NT2/D1 (cell line): ENCODE measurements around the gene ZNHIT2.

Source experiments
- DNase-seq: peaks from one replicate; pipeline ENCODE4 v3.0.0-alpha.2; 2011; ENCODE audit warnings: low read depth, low spot score
- H3K27me3 ChIP-seq: 2 replicates; pipeline ENCODE4 v1.6.0; 2011; ENCODE audit warnings: mild to moderate bottlenecking; ENCODE audit not compliant: insufficient read length, insufficient read depth
- H3K36me3 ChIP-seq: 2 replicates; pipeline ENCODE4 v1.6.1; 2011; ENCODE audit warnings: mild to moderate bottlenecking, low read length, mixed read lengths; ENCODE audit not compliant: insufficient read depth, insufficient read length
- H3K4me1 ChIP-seq: 2 replicates; pipeline ENCODE4 v1.5.1; 2011; ENCODE audit not compliant: insufficient read depth, insufficient read length
- H3K4me3 ChIP-seq: 2 replicates; pipeline ENCODE4 v1.5.1; 2011; ENCODE audit warnings: low read depth; ENCODE audit not compliant: insufficient read length
- H3K9ac ChIP-seq: 2 replicates; pipeline ENCODE4 v1.6.0; 2011; ENCODE audit warnings: low read depth; ENCODE audit not compliant: insufficient read length
- H3K9me3 ChIP-seq: 2 replicates; pipeline ENCODE4 v1.5.1; 2011; ENCODE audit warnings: mild to moderate bottlenecking, low read length; ENCODE audit not compliant: insufficient read depth
- SUZ12 ChIP-seq: IDR thresholded peaks from 2 replicates; pipeline ENCODE4 v1.6.1; 2011; ENCODE audit not compliant: insufficient read length, insufficient read depth; ENCODE audit errors: extremely low read depth
- YY1 ChIP-seq: IDR thresholded peaks from 2 replicates; pipeline ENCODE4 v1.6.1; 2011; ENCODE audit not compliant: insufficient read length, insufficient read depth
- ZNF274 ChIP-seq: IDR thresholded peaks from 2 replicates; pipeline ENCODE4 v1.6.1; 2011; ENCODE audit warnings: mild to moderate bottlenecking, low read depth, low read length

Gene ZNHIT2

DNA sequence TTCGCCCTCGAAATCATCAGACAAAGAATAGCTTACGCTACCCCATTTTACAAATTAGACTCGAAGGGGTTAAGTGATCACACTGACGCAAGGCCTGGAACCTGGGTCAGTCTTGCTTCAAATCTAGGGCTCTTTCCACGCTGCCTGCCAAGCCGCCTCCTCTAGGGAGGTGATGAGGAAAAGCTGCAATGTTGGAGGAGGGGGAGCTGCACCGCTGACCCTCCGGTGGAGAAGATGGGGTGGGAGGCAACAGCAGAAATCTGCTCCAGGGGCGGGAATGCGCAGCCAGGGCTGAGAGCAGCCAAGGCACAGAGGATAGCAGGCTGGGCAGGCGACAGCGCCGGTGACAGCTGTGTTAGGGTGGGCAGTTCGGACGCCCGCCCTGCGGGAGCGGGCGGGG is 16.2 kb upstream of the ZNHIT2 start:
- Histone ChIP-seq H3K27me3 (no peaks in the 10 kb centered on the region), H3K9me3 (no peaks in the 10 kb centered on the region), H3K9ac (peak overlapping the region; percentile 99), H3K4me3 (peak overlapping the region; percentile 96), H3K4me1 (peaks cover 12% of the 10 kb centered on the region), H3K36me3 (peaks cover 43% of the 10 kb centered on the region)
- DNase-seq: no peak
- no peak for TF ChIP-seq YY1
- no peak for TF ChIP-seq SUZ12
- no peak for TF ChIP-seq ZNF274

DNA sequence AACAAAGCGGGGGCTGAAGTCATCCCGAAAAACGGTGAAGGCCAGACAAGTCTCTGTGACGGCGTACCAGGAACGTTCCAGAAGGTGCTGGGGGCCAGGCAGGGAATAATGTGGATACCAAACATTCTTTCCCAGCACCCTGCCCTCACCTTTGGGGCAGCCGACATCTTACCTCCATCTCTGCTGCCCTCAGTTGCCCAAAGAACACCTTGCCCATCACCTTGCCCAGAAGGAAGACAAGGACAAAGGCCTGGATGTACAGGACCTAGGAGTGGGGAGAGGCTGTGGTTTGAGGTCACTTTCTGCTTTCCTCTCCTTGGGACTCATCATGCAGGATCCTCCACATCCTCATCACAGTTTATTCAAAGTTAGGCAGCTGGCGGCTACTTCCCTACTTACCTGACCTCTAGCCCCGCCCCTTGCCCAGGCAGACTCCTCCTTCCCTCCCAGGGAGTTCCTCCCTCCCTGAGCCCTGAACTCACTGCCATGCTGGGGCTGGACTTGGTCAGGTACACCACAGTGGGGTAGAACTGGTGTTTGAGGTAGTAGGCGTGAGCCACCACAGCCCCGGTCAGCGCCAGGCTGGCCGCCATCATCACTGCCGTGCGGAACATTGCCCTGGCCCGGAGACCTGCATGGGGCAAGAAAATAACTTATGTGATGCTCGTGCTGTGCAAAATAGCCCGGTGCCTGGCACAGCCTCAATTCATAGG is 15.6 kb upstream of the ZNHIT2 start:
- peaks cover 49% of the 10 kb centered on the region for H3K36me3 ChIP-seq
- H3K4me3 ChIP-seq: peak overlapping the region; percentile 96
- DNase-seq: no peak
- H3K9ac ChIP-seq: peak overlapping the region; percentile 99
- H3K9me3 ChIP-seq: no peaks in the 10 kb centered on the region
- peaks cover 12% of the 10 kb centered on the region for H3K4me1 ChIP-seq
- H3K27me3 ChIP-seq: no peaks in the 10 kb centered on the region
- no peak for TF ChIP-seq SUZ12
- TF ChIP-seq ZNF274: no peak
- no peak for TF ChIP-seq YY1

DNA sequence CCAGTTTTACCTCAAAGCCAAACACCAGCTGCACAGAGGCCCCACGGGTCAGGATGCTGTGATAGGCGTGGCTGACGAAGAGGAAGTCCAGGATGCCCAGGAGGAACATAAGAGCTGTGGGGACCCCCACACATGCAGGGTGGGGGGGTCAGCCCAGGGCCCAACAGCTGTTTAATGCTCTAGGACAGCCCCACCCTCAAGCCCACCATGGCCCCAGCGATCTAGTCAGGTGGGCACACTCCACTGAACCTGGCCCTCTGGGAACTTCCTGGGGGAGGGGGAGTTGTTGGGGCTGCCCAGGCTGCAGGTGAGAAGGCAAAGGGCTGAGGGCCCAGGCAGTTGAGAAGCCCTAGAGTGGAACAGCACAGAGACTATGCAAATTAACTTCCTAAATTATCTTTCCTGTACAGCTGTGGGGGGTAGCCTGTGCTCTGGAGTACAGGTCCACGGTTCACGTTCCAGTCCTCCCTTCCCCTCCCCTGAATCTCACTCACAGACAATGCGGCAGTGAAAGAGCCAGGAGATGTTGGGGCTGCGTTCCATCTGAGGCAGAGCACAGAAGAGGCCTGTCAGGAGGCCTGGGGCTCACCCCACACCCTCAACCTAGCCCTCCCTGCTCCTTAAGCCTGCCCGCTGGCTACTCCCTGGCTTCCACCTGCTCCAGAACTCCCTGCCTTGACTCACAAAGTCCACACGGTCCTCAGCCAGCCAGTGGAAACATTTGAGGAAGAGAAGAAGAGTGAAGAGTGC is 14.9 kb upstream of the ZNHIT2 start:
- H3K36me3 ChIP-seq: peaks cover 56% of the 10 kb centered on the region
- no peak for TF ChIP-seq SUZ12
- TF ChIP-seq YY1: no peak
- no peak for TF ChIP-seq ZNF274
- no peaks in the 10 kb centered on the region for H3K27me3 ChIP-seq
- H3K4me1 ChIP-seq: peaks cover 14% of the 10 kb centered on the region
- no peaks in the 10 kb centered on the region for H3K9me3 ChIP-seq
- H3K4me3 ChIP-seq: no peak overlapping the region
- DNase-seq: no peak
- no peak overlapping the region for H3K9ac ChIP-seq

DNA sequence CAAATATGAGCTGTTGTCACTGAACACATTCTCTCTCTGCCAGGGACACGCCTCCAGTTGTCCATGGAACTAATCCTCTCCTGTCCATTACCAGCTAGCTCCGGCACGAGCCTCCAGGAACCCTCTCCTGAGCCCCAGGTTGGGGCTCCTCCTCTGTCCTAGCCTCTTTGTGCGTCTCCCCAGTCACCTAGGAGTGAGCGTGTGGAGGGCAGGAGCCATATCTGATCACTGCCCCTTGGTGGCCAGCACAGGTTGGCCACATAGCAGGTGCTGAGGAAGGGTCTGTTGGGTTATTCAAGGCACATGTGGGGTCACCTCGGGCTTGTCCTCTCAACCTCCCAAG is 14.4 kb upstream of the ZNHIT2 start:
- peaks cover 14% of the 10 kb centered on the region for H3K4me1 ChIP-seq
- H3K4me3 ChIP-seq: no peak overlapping the region
- no peaks in the 10 kb centered on the region for H3K27me3 ChIP-seq
- no peaks in the 10 kb centered on the region for H3K9me3 ChIP-seq
- H3K9ac ChIP-seq: no peak overlapping the region
- no peak for TF ChIP-seq SUZ12
- no peak for TF ChIP-seq YY1
- TF ChIP-seq ZNF274: no peak
- DNase-seq: no peak
- H3K36me3 ChIP-seq: peaks cover 62% of the 10 kb centered on the region

DNA sequence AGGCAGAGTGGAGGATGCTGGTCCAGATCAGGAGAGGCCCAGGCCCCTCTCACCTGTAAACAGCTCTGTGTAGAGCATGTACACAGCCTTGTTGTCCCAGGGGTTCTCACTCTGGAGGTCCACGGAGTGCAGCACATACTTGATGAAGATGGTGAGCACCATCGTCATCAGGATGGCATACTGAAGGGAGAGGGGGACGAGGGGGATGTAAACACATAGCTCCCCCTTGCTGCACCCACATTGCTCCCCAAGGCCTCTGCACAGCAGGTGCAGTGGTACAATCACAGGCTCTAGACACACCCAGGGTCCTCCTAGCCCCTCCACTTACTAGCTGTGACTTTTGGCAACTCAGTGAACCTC is 13.9 kb upstream of the ZNHIT2 start:
- peaks cover 66% of the 10 kb centered on the region for H3K36me3 ChIP-seq
- H3K9ac ChIP-seq: no peak overlapping the region
- H3K9me3 ChIP-seq: no peaks in the 10 kb centered on the region
- peaks cover 17% of the 10 kb centered on the region for H3K4me1 ChIP-seq
- no peaks in the 10 kb centered on the region for H3K27me3 ChIP-seq
- no peak overlapping the region for H3K4me3 ChIP-seq
- no peak for TF ChIP-seq SUZ12
- TF ChIP-seq YY1: no peak
- no peak for TF ChIP-seq ZNF274
- DNase-seq: no peak

DNA sequence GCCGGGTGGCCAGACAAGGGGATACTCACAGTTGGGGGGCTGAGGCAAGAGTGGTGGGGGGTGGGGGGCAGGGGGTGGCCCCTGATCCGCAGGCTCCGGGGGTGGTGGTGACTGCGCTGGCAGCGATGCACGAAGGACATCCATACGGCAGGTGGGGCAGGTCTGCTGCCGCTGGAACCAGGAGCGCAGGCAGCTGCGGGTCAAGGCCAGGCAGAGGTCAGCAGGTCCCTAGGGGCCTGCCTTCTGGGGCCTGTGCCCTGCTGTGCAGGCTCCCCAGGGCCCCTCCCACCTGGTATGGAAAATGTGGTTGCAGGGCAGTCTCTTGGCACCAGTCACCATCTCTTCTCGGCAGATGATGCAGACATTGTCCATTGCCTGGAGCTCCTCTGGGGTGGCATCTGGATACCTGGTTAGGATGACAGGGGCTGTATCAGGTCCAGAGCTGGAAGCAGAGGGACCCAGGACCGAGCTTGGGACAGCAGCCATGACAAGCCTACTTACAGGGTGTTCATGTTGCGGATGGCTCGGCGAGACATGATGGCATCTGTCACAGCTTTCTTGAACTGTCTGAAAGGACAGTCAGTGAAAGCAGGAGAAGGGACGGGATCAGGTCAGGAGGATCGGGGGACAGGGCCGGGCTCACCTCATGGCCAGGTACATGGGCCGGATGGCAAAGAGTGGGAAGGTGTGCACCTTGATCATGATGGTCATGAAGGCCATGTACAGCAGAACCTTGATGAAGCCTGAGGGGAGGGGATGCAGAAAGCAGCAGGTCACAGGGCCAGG is 13.3 kb upstream of the ZNHIT2 start:
- H3K27me3 ChIP-seq: no peaks in the 10 kb centered on the region
- peaks cover 18% of the 10 kb centered on the region for H3K4me1 ChIP-seq
- no peaks in the 10 kb centered on the region for H3K9me3 ChIP-seq
- DNase-seq: no peak
- H3K36me3 ChIP-seq: peaks cover 72% of the 10 kb centered on the region
- no peak overlapping the region for H3K4me3 ChIP-seq
- TF ChIP-seq YY1 (no peak), ZNF274 (no peak), SUZ12 (no peak)
- H3K9ac ChIP-seq: no peak overlapping the region
